Endothelial cell (in vitro differentiated cells): ENCODE results near the gene EYA2. TPM values are rescaled to one million over a fixed set of nuclear protein-coding genes. Genes with fewer than 3 reads are reported as not detected.
"Not testable (repeated sequence)": the region's sequence is repeated elsewhere in the genome, so short reads cannot be mapped to it uniquely, and the experiment has no call there.

ENCODE experiments used
- DNase-seq: peaks from one replicate; pipeline ENCODE4 v3.0.0; 2021; ENCODE audit warnings: low spot score
- H3K27ac Mint-ChIP-seq: one replicate; pipeline ENCODE4 v1.8.0; 2021; ENCODE audit warnings: mixed read lengths, inconsistent platforms; ENCODE audit not compliant: unreplicated experiment
- H3K27me3 Mint-ChIP-seq: one replicate; pipeline ENCODE4 v1.8.0; 2021; ENCODE audit warnings: mild to moderate bottlenecking, moderate library complexity, mixed read lengths, inconsistent platforms; ENCODE audit not compliant: unreplicated experiment
- H3K36me3 Mint-ChIP-seq: one replicate; pipeline ENCODE4 v1.8.0; 2021; ENCODE audit warnings: mild to moderate bottlenecking, low read depth, mixed read lengths, inconsistent platforms; ENCODE audit not compliant: unreplicated experiment
- H3K4me1 Mint-ChIP-seq: one replicate; pipeline ENCODE4 v1.8.0; 2021; ENCODE audit warnings: mild to moderate bottlenecking, mixed read lengths, inconsistent platforms; ENCODE audit not compliant: unreplicated experiment
- H3K4me3 Mint-ChIP-seq: one replicate; pipeline ENCODE4 v1.8.0; 2021; ENCODE audit warnings: mild to moderate bottlenecking, mixed read lengths, inconsistent platforms; ENCODE audit not compliant: unreplicated experiment
- H3K9me3 Mint-ChIP-seq: one replicate; pipeline ENCODE4 v1.8.0; 2021; ENCODE audit warnings: mixed read lengths, inconsistent platforms; ENCODE audit not compliant: unreplicated experiment
- CTCF ChIP-seq: fragments of 200-600 bp; sonication (generic); IDR thresholded peaks from one replicate; pipeline ENCODE4 v1.5.0; 2021; ENCODE audit warnings: antibody characterized with exemption; ENCODE audit not compliant: unreplicated experiment
- total RNA-seq: library from RNA; stranded (reverse); fragmentation: NEBNext Ultra II Directional; extraction: Animal tissue kit (Norgen Biotek cat#: 25700); gene quantifications from one replicate; pipeline ENCODE4 v1.2.1, GENCODE V29; 2021; ENCODE audit not compliant: unreplicated experiment

The EYA2 gene
- total RNA-seq, 1 donor from 2014 or later = not detected

DNA sequence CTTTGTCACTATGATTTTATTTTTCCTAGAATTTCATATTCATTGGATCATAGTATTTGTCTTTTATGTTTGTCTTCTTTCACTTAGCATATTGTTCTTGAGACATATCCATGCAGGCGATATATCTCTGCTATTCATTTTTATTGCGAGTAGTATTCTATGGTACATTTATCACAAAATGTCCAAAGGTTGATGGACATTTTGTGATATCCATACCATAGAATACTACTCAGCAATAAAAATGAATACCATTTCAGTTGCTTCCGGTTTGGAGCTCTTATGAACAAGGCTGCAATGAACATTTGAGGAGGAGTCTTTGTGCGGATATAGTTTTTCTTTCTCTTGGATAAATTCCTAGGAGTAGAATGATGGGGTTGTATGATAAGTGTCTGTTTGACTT lies 28.8 kb upstream of the EYA2 start:
- no peaks in the 10 kb centered on the region for H3K36me3 Mint-ChIP-seq
- H3K9me3 Mint-ChIP-seq = no peaks in the 10 kb centered on the region
- DNase-seq = no peak
- H3K4me1 Mint-ChIP-seq = no peaks in the 10 kb centered on the region
- no peak overlapping the region for H3K4me3 Mint-ChIP-seq
- TF ChIP-seq CTCF = no peak
- H3K27me3 Mint-ChIP-seq = peaks cover 1% of the 10 kb centered on the region
- H3K27ac Mint-ChIP-seq = no peak overlapping the region

- DNase-seq = no peak
- peaks cover 1% of the 10 kb centered on the region for H3K27me3 Mint-ChIP-seq
- H3K27ac Mint-ChIP-seq = no peak overlapping the region
- no peaks in the 10 kb centered on the region for H3K36me3 Mint-ChIP-seq
- H3K4me3 Mint-ChIP-seq = no peak overlapping the region
- no peaks in the 10 kb centered on the region for H3K4me1 Mint-ChIP-seq
- H3K9me3 Mint-ChIP-seq = no peaks in the 10 kb centered on the region
- TF ChIP-seq CTCF = no peak
These were observed 24.6 kb upstream of the EYA2 start for GRCh38 chr20:46870041-46870440.

GRCh38 chr20:46872328-46873211 lies 22.1 kb upstream of the EYA2 start:
- Mint-ChIP-seq H3K36me3 (no peaks in the 10 kb centered on the region), H3K9me3 (no peaks in the 10 kb centered on the region), H3K4me3 (no peak overlapping the region), H3K27ac (no peak overlapping the region), H3K27me3 (no peaks in the 10 kb centered on the region), H3K4me1 (no peaks in the 10 kb centered on the region)
- no peak for TF ChIP-seq CTCF
- no peak for DNase-seq

- Mint-ChIP-seq H3K27me3 (no peaks in the 10 kb centered on the region), H3K9me3 (no peaks in the 10 kb centered on the region), H3K36me3 (no peaks in the 10 kb centered on the region), H3K4me1 (no peaks in the 10 kb centered on the region), H3K27ac (no peak overlapping the region), H3K4me3 (peak overlapping the region; percentile 22)
- TF ChIP-seq CTCF = no peak
- no peak for DNase-seq
These were observed 19.6 kb upstream of the EYA2 start for GRCh38 chr20:46875059-46875458.

DNA sequence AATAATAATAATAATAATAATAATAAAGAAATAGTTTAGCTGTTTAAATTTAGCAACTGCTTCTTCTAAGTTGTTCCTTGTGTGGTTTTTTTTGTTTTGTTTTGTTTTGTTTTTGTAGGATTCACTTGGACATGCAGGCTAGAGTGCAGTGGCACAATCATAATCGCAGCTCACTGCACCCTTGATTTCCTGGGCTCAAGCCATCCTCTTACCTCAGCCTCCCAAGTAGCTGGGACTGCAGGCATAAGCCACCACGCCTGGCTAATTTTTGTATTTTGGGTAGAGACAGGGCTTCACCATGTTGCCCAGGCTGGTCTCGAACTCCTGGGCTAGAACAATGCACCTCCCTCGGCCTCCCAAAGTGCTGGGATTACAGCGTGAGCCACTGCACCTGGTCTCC lies 15.3 kb upstream of the EYA2 start:
- Mint-ChIP-seq H3K27me3 (no peaks in the 10 kb centered on the region), H3K9me3 (no peaks in the 10 kb centered on the region), H3K36me3 (no peaks in the 10 kb centered on the region), H3K27ac (no peak overlapping the region), H3K4me3 (no peak overlapping the region), H3K4me1 (peaks cover 3% of the 10 kb centered on the region)
- no peak for DNase-seq
- TF ChIP-seq CTCF = no peak

- H3K9me3 Mint-ChIP-seq, H3K27me3 Mint-ChIP-seq, H3K36me3 Mint-ChIP-seq, H3K4me1 Mint-ChIP-seq, DNase-seq, H3K4me3 Mint-ChIP-seq, H3K27ac Mint-ChIP-seq: not testable (repeated sequence)
These were observed 14.7 kb upstream of the EYA2 start for GRCh38 chr20:46879963-46880362.
